AG10803 (cell line): ENCODE results near the gene ABHD11.
"Not testable (repeated sequence)": the region's sequence is repeated elsewhere in the genome, so short reads cannot be mapped to it uniquely, and the experiment has no call there.

Experiments
- DNase-seq: peaks from one replicate; pipeline ENCODE4 v3.0.0; 2010; ENCODE audit warnings: low read depth
- H3K4me3 ChIP-seq: 2 replicates; pipeline ENCODE4 v1.5.1; 2011; ENCODE audit warnings: mild to moderate bottlenecking, low read length, control low read depth
- CTCF ChIP-seq: conservative IDR thresholded peaks from 2 replicates; pipeline ENCODE4 v1.5.1; 2011; ENCODE audit warnings: mild to moderate bottlenecking, low read length, control low read depth, inconsistent platforms

ABHD11 gene, protein sequence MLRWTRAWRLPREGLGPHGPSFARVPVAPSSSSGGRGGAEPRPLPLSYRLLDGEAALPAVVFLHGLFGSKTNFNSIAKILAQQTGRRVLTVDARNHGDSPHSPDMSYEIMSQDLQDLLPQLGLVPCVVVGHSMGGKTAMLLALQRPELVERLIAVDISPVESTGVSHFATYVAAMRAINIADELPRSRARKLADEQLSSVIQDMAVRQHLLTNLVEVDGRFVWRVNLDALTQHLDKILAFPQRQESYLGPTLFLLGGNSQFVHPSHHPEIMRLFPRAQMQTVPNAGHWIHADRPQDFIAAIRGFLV

DNA sequence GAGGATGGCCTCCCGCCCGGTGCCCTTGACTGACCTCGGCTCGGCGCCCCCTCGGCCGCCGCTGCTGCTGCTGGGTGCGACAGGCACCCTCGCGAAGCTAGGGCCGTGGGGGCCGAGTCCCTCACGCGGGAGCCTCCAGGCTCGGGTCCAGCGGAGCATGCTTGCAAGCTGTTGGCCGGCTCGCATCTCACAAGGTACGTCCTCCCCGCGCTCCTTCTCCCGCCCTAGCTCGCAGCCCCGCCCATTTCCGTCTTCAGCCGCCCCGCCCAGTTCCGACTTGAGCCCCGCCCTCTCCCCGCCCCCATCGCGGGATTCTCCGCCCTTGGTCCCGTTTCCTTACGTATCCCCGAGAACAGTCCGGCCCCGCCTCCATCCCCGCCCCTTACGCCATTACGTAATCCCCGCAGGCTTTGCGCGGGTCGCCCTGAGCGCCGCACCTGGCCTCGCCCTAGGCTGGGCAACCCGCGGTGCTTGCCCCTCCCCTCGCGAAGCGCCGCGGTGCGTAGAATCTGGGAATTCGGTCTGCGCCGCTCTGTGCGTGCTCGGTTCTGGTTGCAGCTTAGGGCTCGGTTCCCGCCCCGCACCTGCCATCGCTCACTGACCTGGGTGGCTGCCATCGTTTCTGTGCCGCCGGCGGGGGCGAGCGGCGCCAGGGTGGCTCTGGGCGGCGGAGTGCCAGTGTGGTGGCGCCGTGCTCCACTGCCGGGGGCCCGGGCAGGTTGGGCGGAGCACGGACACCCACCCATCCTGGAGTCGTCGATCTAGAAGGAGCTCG is at the start of gene ABHD11:
Gene ABHD11, minus strand, starts transcription at position 191 of the 775 bp plus-strand sequence. Its CDS starts 32 bp downstream, at position 159.
- no peak for TF ChIP-seq CTCF
- DNase-seq = peak; percentile 95
- peak within 1 kb of the TSS; percentile 86 for H3K4me3 ChIP-seq

DNA sequence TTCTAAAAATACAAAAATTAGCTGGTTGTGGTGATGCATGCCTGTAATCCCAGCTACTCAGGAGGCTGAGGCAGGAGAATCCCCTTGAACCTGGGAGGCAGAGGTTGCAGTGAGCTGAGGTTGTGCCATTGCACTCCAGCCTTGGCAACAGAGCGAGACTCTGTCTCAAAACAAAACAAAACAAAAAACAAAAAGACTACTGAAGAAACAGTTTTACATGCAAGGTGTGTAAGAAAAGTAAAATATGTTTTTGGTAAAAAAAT is 49.1 kb upstream of the ABHD11 start:
- DNase-seq, H3K4me3 ChIP-seq: not testable (repeated sequence)

DNA sequence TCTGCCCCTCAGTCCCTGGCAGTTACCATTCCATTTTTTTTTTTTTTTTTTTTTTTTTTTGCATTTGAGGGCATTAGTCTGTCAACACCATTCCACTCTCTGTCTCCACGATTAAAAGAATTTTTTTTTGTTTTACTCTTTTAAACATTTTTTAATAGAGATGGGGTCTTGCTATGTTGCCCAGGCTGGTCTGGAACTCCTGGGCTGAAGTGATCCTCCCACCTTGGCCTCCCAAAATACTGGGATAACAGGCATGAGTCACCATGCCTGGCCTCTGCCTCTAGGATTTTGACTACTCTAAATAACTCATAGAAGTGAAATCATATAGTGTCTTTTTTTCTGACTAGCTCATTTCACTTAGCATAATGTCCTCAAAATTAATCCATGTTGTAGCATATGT is 48.0 kb upstream of the ABHD11 start:
- TF ChIP-seq CTCF = no peak
- no peak overlapping the region for H3K4me3 ChIP-seq
- no peak for DNase-seq

DNA sequence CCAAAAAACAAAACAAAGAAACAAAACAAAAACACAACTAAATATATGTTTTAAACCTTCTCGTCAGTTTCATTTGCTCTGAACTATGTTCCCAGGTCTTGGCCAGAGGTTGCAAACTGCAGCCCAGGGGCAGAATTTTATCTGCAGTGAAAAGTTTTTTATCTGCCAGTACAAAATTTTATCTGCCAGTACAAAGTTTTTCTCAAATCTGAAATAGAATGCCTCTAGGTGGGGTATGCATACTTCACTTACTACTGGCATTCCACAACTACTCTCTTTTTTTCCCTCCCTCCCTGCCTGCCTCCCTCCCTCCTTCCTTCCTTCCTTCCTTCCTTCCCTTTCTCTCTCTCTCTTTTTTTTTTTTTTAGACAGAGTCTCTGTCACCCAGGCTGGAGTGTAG is 40.9 kb upstream of the ABHD11 start:
- TF ChIP-seq CTCF = no peak
- no peak for DNase-seq
- H3K4me3 ChIP-seq = no peak overlapping the region

DNA sequence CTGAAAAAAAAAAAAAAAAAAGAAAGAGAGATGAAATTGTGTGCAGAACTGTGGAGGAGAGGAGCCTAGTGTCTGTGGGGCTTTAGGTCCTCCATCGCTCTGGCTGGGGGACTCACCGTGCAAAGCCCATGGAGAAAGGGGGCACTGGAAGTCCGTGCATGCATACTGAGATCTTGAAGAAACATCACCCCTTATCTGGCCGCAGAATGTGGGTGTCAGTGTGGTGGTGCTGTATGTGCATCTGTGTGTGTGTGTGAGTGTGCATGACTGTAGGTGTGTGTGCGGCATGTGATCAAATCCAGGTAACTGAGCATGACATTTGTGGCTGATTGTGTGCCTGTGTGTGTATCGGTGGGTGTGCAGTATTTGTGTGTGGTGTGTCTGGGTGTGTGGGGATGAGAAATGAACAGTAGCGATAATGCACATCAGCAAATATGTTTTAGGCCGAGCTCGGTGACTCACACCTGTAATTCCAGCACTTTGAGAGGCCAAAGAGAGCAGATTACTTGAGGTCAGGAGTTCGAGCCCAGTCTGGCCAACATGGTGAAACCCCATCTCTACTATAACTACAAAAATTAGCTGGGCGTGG is 40.3 kb upstream of the ABHD11 start:
- no peak for TF ChIP-seq CTCF
- no peak for DNase-seq
- no peak overlapping the region for H3K4me3 ChIP-seq

GRCh38 chr7:73774923-73775322 is 36.3 kb upstream of the ABHD11 start:
- DNase-seq = peak; percentile 19
- TF ChIP-seq CTCF = no peak

GRCh38 chr7:73773700-73774517 is 35.3 kb upstream of the ABHD11 start:
- H3K4me3 ChIP-seq = no peak overlapping the region
- no peak for DNase-seq
- TF ChIP-seq CTCF = no peak

More at GRCh38 chr7:73774923-73775322, 36.3 kb upstream of the ABHD11 start:
- no peak overlapping the region for H3K4me3 ChIP-seq
